Central memory CD4-positive, alpha-beta T cell (primary cell): ENCODE data around the gene SH2D2A.
"Not testable (repeated sequence)": the region's sequence is repeated elsewhere in the genome, so short reads cannot be mapped to it uniquely, and the experiment has no call there.

Experiments
- DNase-seq: peaks from one replicate; pipeline ENCODE4 v3.0.0; 2022

The SH2D2A gene

GRCh38 chr1:156767101-156767878 is 49.4 kb downstream of the SH2D2A start, which contains the start of gene PRCC:
PRCC (plus strand) TSS chr1:156767535; CDS start chr1:156767772, 237 bp downstream.
- peak; percentile 99 for DNase-seq

GRCh38 chr1:156766298-156767100 is 50.1 kb downstream of the SH2D2A start:
- no peak for DNase-seq

- no peak for DNase-seq
These were observed 51.0 kb downstream of the SH2D2A start for GRCh38 chr1:156765666-156766065.

GRCh38 chr1:156765136-156765535 is 51.5 kb downstream of the SH2D2A start:
- DNase-seq, result not testable (repeated sequence)

GRCh38 chr1:156760796-156761104 is 55.9 kb downstream of the SH2D2A start:
- DNase-seq, result no peak

- no peak for DNase-seq
These were observed 56.4 kb downstream of the SH2D2A start for GRCh38 chr1:156760092-156760795.

- not testable (repeated sequence) for DNase-seq
These were observed 58.9 kb downstream of the SH2D2A start for GRCh38 chr1:156757572-156758253.

- no peak for DNase-seq
These were observed 60.3 kb downstream of the SH2D2A start for GRCh38 chr1:156756355-156756754.
